Lower lobe of right lung (tissue), 2 donors: ENCODE measurements around the gene ORC5. TPM values are rescaled to one million over a fixed set of nuclear protein-coding genes. Genes with fewer than 3 reads are reported as not detected.

ENCODE experiments used
- ATAC-seq, 2 donors: fragments of 200-7000 bp; cut with Tn5 transposase; one replicate each; pipeline ENCODE4 v1.9.1; 2020 to 2022; ENCODE audit warnings: mild to moderate bottlenecking in 2 of 2, moderate library complexity in 2 of 2
- DNase-seq: peaks from one replicate; pipeline ENCODE4 v3.0.0-alpha.2; 2020
- H3K27ac ChIP-seq: fragments of 200-600 bp; one replicate; pipeline ENCODE4 v1.8.0; 2022
- H3K27me3 ChIP-seq: fragments of 200-600 bp; one replicate; pipeline ENCODE4 v1.8.0; 2022; ENCODE audit warnings: low read depth
- H3K36me3 ChIP-seq: fragments of 200-600 bp; one replicate; pipeline ENCODE4 v1.8.0; 2022; ENCODE audit warnings: mild to moderate bottlenecking
- H3K4me1 ChIP-seq: fragments of 200-600 bp; one replicate; pipeline ENCODE4 v1.8.0; 2022
- H3K4me3 ChIP-seq: fragments of 200-600 bp; one replicate; pipeline ENCODE4 v1.8.0; 2022; ENCODE audit warnings: mild to moderate bottlenecking
- H3K9me3 ChIP-seq: fragments of 200-600 bp; one replicate; pipeline ENCODE4 v1.8.0; 2022
- intact Hi-C: fragments of 100-400 bp; cut with DNase I; formaldehyde crosslinking; loops from one replicate; pipeline ENCODE4 v1.11.0; 2022
- total RNA-seq: library from RNA; stranded (reverse); fragmentation: NEBNext Ultra II Directional; extraction: Animal tissue kit (Norgen Biotek cat#: 25700); gene quantifications from one replicate; pipeline ENCODE4 v1.2.1, GENCODE V29; 2021
- TF ChIP-seq, protein P1 (sequence below): fragments of 200-600 bp; IDR thresholded peaks from one replicate; pipeline ENCODE4 v1.8.0; 2022; ENCODE audit warnings: antibody characterized with exemption, mild to moderate bottlenecking
- donor health status: DM: no; HTN: yes; CAD: no; lungs with severe emphysema.

ORC5 gene
- total RNA-seq, 1 donor from 2014 or later = 16.0 TPM

GRCh38 chr7:104137971-104138370 lies 69.8 kb downstream of the ORC5 start:
- TF ChIP-seq, protein P1, sequence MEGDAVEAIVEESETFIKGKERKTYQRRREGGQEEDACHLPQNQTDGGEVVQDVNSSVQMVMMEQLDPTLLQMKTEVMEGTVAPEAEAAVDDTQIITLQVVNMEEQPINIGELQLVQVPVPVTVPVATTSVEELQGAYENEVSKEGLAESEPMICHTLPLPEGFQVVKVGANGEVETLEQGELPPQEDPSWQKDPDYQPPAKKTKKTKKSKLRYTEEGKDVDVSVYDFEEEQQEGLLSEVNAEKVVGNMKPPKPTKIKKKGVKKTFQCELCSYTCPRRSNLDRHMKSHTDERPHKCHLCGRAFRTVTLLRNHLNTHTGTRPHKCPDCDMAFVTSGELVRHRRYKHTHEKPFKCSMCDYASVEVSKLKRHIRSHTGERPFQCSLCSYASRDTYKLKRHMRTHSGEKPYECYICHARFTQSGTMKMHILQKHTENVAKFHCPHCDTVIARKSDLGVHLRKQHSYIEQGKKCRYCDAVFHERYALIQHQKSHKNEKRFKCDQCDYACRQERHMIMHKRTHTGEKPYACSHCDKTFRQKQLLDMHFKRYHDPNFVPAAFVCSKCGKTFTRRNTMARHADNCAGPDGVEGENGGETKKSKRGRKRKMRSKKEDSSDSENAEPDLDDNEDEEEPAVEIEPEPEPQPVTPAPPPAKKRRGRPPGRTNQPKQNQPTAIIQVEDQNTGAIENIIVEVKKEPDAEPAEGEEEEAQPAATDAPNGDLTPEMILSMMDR = no peak
- H3K4me1 ChIP-seq = no peaks in the 10 kb centered on the region
- ATAC-seq = no peak
- intact Hi-C loops = no loop called here
- H3K4me3 ChIP-seq = no peak overlapping the region
- no peak overlapping the region for H3K27ac ChIP-seq
- DNase-seq = no peak
- no peaks in the 10 kb centered on the region for H3K27me3 ChIP-seq
- peaks cover 33% of the 10 kb centered on the region for H3K36me3 ChIP-seq
- H3K9me3 ChIP-seq = no peaks in the 10 kb centered on the region

- H3K9me3 ChIP-seq = no peaks in the 10 kb centered on the region
- H3K27me3 ChIP-seq = no peaks in the 10 kb centered on the region
- no peak for ATAC-seq
- peaks cover 36% of the 10 kb centered on the region for H3K36me3 ChIP-seq
- intact Hi-C loops = no loop called here
- no peak for DNase-seq
- no peaks in the 10 kb centered on the region for H3K4me1 ChIP-seq
- H3K4me3 ChIP-seq = no peak overlapping the region
- no peak overlapping the region for H3K27ac ChIP-seq
- TF ChIP-seq, protein P1 = no peak
Observed at GRCh38 chr7:104137511-104137910, 70.3 kb downstream of the ORC5 start.

DNA sequence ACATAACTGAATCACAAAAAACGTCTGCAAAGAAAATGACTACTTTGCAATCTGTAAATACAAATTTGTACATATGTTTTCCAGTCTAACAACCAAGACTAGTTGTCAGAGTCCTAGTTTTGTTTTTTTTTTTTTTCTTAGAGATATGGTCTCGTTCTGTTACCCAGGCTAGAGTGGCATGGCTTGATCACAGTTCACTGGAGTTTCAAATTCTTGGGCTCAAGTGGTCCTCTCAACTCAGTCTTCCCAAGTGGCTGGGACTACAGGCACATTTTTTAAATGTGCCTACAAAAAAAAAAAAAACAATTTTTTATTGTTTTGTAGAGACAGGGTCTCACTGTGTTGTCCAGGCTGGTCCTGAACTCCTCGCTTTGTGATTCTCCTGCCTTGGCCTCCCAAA lies 70.8 kb downstream of the ORC5 start:
- no peaks in the 10 kb centered on the region for H3K27me3 ChIP-seq
- H3K4me1 ChIP-seq = no peaks in the 10 kb centered on the region
- TF ChIP-seq, protein P1 = no peak
- H3K4me3 ChIP-seq = no peak overlapping the region
- DNase-seq (no peak), ATAC-seq (no peak)
- no peaks in the 10 kb centered on the region for H3K9me3 ChIP-seq
- H3K27ac ChIP-seq = no peak overlapping the region
- H3K36me3 ChIP-seq = peaks cover 36% of the 10 kb centered on the region
- intact Hi-C loops = no loop called here

DNA sequence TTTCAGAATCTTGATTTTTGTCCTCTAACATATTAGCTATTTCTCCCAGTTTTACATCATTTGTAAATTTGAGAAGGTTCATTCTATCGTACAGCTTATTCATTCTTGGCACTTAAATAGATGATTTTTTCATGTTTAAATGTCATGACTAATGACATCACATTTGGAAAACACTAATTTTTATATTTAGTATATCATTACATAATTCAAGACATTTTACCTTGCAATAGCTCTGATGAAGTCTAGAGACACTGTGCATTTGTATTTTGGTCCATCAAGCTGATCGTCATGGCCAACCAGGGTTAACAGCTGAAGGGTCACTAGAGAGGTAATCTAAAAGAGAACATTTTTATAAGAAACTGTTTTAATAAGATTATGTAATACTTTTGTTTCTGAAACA lies 71.3 kb downstream of the ORC5 start:
- Histone ChIP-seq H3K4me1 (no peaks in the 10 kb centered on the region), H3K27ac (no peak overlapping the region), H3K27me3 (no peaks in the 10 kb centered on the region), H3K4me3 (no peak overlapping the region), H3K9me3 (no peaks in the 10 kb centered on the region), H3K36me3 (peaks cover 36% of the 10 kb centered on the region)
- DNase-seq = no peak
- no peak for ATAC-seq
- intact Hi-C loops = no loop called here
- TF ChIP-seq, protein P1 = no peak

DNA sequence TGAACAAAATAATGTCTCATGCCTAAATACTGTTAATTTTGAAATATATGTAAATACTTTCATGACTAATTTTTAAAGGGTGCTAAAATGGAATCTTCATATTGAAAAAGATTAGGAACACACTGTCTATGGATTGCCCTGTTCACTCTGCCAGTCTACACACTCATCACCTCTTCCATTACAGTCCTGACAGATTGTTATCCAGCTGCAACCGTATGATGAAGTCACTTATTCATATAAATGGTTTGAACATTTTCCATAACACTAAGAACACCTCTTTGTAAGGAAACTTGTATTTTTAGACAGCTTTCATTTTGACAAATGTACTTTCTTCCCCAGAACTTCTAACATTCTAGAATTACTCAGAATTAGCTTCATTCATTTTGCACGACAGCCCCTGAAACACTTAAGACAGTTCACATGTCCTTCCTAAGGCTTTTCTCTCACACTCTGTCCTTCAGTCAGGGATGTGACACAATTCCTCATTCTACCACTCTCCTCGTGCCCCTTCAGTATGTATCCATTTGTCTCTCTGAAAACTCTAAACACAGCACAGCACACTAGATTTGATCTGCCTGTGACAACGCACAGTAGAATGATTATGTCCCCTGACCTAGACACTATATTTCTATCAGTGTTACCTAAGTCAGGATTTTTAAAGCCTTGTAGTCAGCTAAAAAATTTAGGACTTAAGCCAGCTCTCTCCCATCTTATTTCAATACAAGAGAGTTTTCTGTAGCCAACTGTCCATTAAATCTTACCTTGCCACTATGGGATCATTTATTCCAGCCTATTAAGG lies 71.9 kb downstream of the ORC5 start:
- no peak for DNase-seq
- no peak for ATAC-seq
- H3K36me3 ChIP-seq = peaks cover 37% of the 10 kb centered on the region
- no peaks in the 10 kb centered on the region for H3K9me3 ChIP-seq
- TF ChIP-seq, protein P1 = no peak
- H3K27me3 ChIP-seq = no peaks in the 10 kb centered on the region
- no peak overlapping the region for H3K27ac ChIP-seq
- no peaks in the 10 kb centered on the region for H3K4me1 ChIP-seq
- intact Hi-C loops = no loop called here
- no peak overlapping the region for H3K4me3 ChIP-seq
